Esophagus squamous epithelium (tissue), 5 donors: ENCODE data around the gene DGKD. TPM values are rescaled to one million over a fixed set of nuclear protein-coding genes. Genes with fewer than 3 reads are reported as not detected.

Source experiments
- DNase-seq: peaks from one replicate; lab custom pipeline; 2025; lab: John Stamatoyannopoulos, UW
- H3K27ac ChIP-seq, 4 donors: fragments of 200-600 bp; sonication (generic); one replicate each; pipeline ENCODE4 v1.5.1; 2016 to 2019; ENCODE audit warnings: mild to moderate bottlenecking in 1 of 4
- H3K27me3 ChIP-seq, 4 donors: fragments of 200-600 bp; sonication (generic); 1 replicate in 3 of 4; 2 replicates in 1 of 4; pipeline versions ENCODE4 v1.5.1 to v1.6.0; 2017 to 2021; ENCODE audit warnings: antibody characterized with exemption in 1 of 4
- H3K36me3 ChIP-seq, 3 donors: fragments of 200-600 bp; sonication (generic); one replicate each; pipeline ENCODE4 v1.5.1; 2016 to 2019
- H3K4me1 ChIP-seq, 3 donors: fragments of 200-600 bp; sonication (generic); one replicate each; pipeline ENCODE4 v1.5.1; 2017 to 2019
- H3K4me3 ChIP-seq, 4 donors: fragments of 200-600 bp; sonication (generic); 1 replicate in 3 of 4; 2 replicates in 1 of 4; pipeline ENCODE4 v1.5.1; 2016 to 2019; ENCODE audit warnings: mild to moderate bottlenecking in 2 of 4, moderate library complexity in 1 of 4
- H3K9me3 ChIP-seq, 3 donors: fragments of 200-600 bp; sonication (generic); one replicate each; pipeline ENCODE4 v1.5.1; 2016 to 2019
- POLR2A ChIP-seq, 4 donors: fragments of 450-650 bp; IDR thresholded peaks; one replicate each; pipeline ENCODE4 v1.6.1; 2017; ENCODE audit warnings: antibody characterized with exemption in 4 of 4, mild to moderate bottlenecking in 4 of 4, moderate library complexity in 3 of 4
- WGBS, 2 donors: methylation state at CpG; one replicate each; pipeline ENCODE4 v1.1.5; 2018; 5-methylcytosine and 5-hydroxymethylcytosine counted together
- intact Hi-C: fragments of 100-400 bp; cut with DNase I; formaldehyde crosslinking; loops from one replicate; pipeline ENCODE4 v1.15.0; 2022
- total RNA-seq, 4 donors: library from RNA; depleted of rRNA; stranded (reverse); fragments of >200 nt; gene quantifications; one replicate each; pipeline ENCODE4 v1.1.0, GENCODE V29; 2016
- TF ChIP-seq, protein P1 (sequence below), 6 experiments: fragments of 450-650 bp in 4 of 6; fragments of 200-600 bp in 2 of 6; sonication (generic) in 2 of 6; IDR thresholded peaks; one replicate each; pipeline ENCODE4 v1.5.1; 2016 to 2019; ENCODE audit warnings: antibody characterized with exemption in 6 of 6, mild to moderate bottlenecking in 4 of 6, moderate library complexity in 4 of 6
- donor health status: DM: yes; HTN: yes; CAD: no.

DGKD gene
- total RNA-seq, 4 donors from 2014 or later, result 2.3 to 10.9 (median 4.2) TPM

GRCh38 chr2:233460726-233461441 is 106.6 kb downstream of the DGKD start:
- WGBS, 2 donors, result 80 to 83% methylated on average over 24 to 29 of the region's 32 CpGs
- no peak overlapping the region for H3K4me3 ChIP-seq
- intact Hi-C loops, result no loop called here
- peaks cover 10 to 91% (median 13%) of the 10 kb centered on the region in 3 donors for H3K36me3 ChIP-seq
- no peak for DNase-seq
- no peak for TF ChIP-seq POLR2A (IDR thresholded peaks at IDR 0.05)
- TF ChIP-seq, protein P1, sequence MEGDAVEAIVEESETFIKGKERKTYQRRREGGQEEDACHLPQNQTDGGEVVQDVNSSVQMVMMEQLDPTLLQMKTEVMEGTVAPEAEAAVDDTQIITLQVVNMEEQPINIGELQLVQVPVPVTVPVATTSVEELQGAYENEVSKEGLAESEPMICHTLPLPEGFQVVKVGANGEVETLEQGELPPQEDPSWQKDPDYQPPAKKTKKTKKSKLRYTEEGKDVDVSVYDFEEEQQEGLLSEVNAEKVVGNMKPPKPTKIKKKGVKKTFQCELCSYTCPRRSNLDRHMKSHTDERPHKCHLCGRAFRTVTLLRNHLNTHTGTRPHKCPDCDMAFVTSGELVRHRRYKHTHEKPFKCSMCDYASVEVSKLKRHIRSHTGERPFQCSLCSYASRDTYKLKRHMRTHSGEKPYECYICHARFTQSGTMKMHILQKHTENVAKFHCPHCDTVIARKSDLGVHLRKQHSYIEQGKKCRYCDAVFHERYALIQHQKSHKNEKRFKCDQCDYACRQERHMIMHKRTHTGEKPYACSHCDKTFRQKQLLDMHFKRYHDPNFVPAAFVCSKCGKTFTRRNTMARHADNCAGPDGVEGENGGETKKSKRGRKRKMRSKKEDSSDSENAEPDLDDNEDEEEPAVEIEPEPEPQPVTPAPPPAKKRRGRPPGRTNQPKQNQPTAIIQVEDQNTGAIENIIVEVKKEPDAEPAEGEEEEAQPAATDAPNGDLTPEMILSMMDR (IDR thresholded peaks at IDR 0.05), result no peak
- H3K4me1 ChIP-seq, result peaks cover 0 to 11% (median 0%) of the 10 kb centered on the region in 3 donors
- no peaks in the 10 kb centered on the region for H3K27me3 ChIP-seq
- H3K9me3 ChIP-seq, result no peaks in the 10 kb centered on the region
- no peak overlapping the region for H3K27ac ChIP-seq

- Histone ChIP-seq H3K9me3 (no peaks in the 10 kb centered on the region), H3K27me3 (no peaks in the 10 kb centered on the region), H3K27ac (no peak overlapping the region), H3K4me1 (peaks cover 0 to 11% (median 0%) of the 10 kb centered on the region in 3 donors), H3K36me3 (peaks cover 10 to 88% (median 13%) of the 10 kb centered on the region in 3 donors), H3K4me3 (no peak overlapping the region)
- intact Hi-C loops, result no loop called here
- no peak for TF ChIP-seq POLR2A (IDR thresholded peaks at IDR 0.05)
- TF ChIP-seq, protein P1 (IDR thresholded peaks at IDR 0.05), result no peak
- WGBS, 2 donors, result 87 to 90% methylated on average over 2 to 4 of the region's 8 CpGs
- DNase-seq, result no peak
Observed at GRCh38 chr2:233461481-233461891, 107.2 kb downstream of the DGKD start.

DNA sequence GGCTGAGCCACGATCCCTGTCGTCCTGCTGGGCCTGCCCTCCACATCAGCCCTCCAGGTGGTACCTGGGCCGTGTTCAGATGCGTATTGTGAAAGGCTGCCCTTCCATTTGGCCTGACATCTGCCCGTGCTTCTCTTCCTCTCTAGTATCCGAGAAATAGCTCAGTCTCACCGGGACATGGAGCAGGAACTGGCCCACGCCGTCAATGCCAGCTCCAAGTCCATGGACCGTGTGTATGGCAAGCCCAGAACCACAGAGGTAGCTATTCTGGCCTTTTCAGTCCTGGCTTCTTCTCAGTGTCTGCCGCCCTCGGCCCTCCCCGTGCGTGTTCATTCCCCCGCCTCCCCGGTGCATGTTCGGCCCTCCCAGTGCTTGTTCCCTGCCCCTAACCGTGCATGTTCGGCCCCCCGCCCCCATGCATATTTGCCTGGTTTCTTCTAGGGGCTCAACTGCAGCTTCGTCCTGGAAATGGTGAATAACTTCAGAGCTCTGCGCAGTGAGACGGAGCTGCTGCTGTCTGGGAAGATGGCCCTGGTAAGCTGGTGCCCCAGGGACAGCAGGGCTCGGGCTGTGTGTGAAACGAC is 108.0 kb downstream of the DGKD start:
- no peaks in the 10 kb centered on the region for H3K9me3 ChIP-seq
- no peak overlapping the region for H3K4me3 ChIP-seq
- no peak overlapping the region for H3K27ac ChIP-seq
- H3K36me3 ChIP-seq, result peaks cover 6 to 88% (median 13%) of the 10 kb centered on the region in 3 donors
- peaks cover 0 to 11% (median 0%) of the 10 kb centered on the region in 3 donors for H3K4me1 ChIP-seq
- 93 to 94% methylated on average over 21 to 22 of the region's 25 CpGs for WGBS, 2 donors
- no peaks in the 10 kb centered on the region for H3K27me3 ChIP-seq
- intact Hi-C loops, result no loop called here
- DNase-seq, result no peak
- TF ChIP-seq, protein P1 (IDR thresholded peaks at IDR 0.05), result no peak
- no peak for TF ChIP-seq POLR2A (IDR thresholded peaks at IDR 0.05)

GRCh38 chr2:233462826-233463470 is 108.7 kb downstream of the DGKD start:
- no peaks in the 10 kb centered on the region for H3K27me3 ChIP-seq
- WGBS, 2 donors, result 96 to 97% methylated on average over 14 to 17 of the region's 21 CpGs
- no peak for DNase-seq
- no peak for TF ChIP-seq POLR2A (IDR thresholded peaks at IDR 0.05)
- TF ChIP-seq, protein P1 (IDR thresholded peaks at IDR 0.05), result no peak
- intact Hi-C loops, result no loop called here
- no peak overlapping the region for H3K4me3 ChIP-seq
- H3K36me3 ChIP-seq, result peaks cover 6 to 91% (median 11%) of the 10 kb centered on the region in 3 donors
- peaks cover 0 to 11% (median 0%) of the 10 kb centered on the region in 3 donors for H3K4me1 ChIP-seq
- no peak overlapping the region for H3K27ac ChIP-seq
- H3K9me3 ChIP-seq, result no peaks in the 10 kb centered on the region

DNA sequence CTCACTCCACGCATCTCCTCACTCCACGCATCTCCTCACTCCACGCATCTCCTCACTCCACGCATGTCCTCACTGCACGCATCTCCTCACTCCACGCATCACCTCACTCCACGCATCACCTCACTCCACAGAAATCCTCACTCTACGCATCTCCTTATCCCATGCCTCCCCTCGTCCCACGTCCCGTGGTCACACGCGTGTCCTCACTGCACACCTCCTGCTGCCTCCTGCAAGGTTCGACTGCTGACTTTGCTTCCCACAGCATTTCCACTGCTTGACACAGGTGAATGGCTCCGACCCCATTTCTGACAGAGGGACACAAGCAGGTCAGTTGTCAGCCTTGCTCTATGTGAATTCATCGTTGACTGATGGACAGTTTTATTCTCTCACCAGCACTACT is 109.3 kb downstream of the DGKD start:
- TF ChIP-seq, protein P1 (IDR thresholded peaks at IDR 0.05), result no peak
- TF ChIP-seq POLR2A (IDR thresholded peaks at IDR 0.05), result no peak
- H3K4me3 ChIP-seq, result no peak overlapping the region
- 90 to 94% methylated on average over 16 of the region's 16 CpGs for WGBS, 2 donors
- no peak for DNase-seq
- peaks cover 0 to 11% (median 0%) of the 10 kb centered on the region in 3 donors for H3K4me1 ChIP-seq
- intact Hi-C loops, result no loop called here
- H3K36me3 ChIP-seq, result peaks cover 6 to 91% (median 10%) of the 10 kb centered on the region in 3 donors
- no peak overlapping the region for H3K27ac ChIP-seq
- H3K9me3 ChIP-seq, result no peaks in the 10 kb centered on the region
- H3K27me3 ChIP-seq, result no peaks in the 10 kb centered on the region
